HG03575 (cell line): ENCODE data around the gene AMIGO3.
"Not testable (repeated sequence)": the region's sequence is repeated elsewhere in the genome, so short reads cannot be mapped to it uniquely, and the experiment has no call there.

Source experiments
- ATAC-seq: cut with Tn5 transposase; IDR thresholded peaks from one replicate; pipeline ENCODE4 v1.9.1; 2021; ENCODE audit not compliant: unreplicated experiment, insufficient number of reproducible peaks, low FRiP score; ENCODE audit errors: extremely low read depth

AMIGO3 gene

DNA sequence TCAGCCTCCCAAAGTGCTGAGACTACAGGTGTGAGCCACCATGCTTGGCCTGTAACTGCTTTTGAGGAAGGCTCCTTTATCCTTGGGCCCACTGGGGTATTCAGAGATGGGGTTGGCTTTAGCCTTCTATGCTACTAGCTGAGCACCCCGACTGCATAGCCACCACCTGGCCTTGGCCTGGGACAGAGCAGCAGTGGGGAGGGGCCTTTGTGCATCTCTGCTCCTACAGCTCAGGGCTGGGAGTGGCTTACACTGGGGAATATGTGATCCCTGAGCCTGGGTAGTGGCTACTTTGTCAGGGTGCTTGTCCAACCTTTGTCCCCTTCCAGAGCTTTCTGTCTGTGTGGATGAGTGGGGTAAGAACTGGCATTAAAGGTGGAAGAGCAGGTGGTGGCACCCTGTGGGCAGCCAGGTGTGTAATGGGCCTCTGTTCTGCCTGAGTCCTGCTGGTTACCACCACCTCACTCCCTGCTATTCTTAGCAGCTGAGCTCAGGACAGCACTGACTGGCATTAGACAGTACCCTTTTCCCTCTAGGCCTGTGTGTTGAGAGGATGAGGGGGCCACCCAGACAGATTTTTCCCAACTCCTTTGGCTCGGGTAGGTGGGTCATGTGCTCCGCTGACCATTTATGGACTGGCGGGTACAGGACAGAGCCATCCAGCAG is 24.0 kb downstream of the AMIGO3 start:
- ATAC-seq = not testable (repeated sequence)

DNA sequence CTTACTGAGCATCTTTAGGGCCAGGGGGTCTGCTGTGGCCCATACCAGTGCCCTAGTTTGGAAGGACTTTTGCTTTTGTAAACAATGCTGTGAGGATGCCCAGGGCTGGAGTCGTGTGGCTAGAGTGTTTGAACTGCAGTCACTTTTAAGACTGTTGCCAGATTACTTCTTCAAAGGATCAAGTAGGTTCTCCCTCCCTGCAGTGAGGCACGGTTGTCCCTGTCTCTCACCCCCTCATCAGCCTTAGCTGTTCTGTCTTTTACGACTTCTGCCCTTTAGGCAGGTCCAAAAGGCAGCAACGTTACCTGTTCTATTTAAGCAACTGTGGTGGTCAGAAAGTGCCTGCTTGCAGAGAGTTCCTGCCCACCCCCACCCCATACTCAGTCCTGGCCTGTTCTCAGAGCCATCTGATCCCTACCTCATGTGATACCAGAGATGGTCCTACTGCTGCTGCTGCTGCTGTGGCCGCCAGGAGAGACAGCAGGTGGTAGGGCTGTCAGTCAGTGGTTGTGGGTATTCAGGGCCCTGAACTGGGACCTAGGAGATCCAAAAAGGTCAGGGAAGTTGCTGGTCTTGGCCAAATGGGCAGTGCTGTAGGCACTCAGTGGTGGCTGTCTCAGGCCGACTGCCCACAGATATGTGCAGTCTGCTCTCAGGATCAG is 24.9 kb downstream of the AMIGO3 start:
- ATAC-seq = not testable (repeated sequence)

DNA sequence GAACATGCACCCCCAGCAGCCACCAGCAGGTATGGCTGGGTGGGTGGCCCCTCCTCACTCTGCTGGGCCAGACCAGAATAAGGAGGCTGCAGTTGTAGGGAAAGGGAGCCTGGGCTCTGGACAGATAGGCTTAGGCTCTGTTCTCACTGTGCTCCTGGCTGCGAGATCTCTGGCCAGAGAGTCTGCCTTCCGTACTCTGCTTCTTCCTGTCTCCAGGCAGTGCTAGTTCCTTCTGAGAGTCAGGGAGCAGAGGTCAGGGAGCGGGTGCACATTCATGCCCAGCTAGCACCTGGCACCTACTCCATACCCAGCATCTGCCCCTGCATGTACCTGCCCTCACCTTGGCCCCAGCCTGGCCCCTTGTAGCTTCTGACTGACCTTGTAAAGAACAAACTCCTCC is 28.0 kb downstream of the AMIGO3 start:
- not testable (repeated sequence) for ATAC-seq

DNA sequence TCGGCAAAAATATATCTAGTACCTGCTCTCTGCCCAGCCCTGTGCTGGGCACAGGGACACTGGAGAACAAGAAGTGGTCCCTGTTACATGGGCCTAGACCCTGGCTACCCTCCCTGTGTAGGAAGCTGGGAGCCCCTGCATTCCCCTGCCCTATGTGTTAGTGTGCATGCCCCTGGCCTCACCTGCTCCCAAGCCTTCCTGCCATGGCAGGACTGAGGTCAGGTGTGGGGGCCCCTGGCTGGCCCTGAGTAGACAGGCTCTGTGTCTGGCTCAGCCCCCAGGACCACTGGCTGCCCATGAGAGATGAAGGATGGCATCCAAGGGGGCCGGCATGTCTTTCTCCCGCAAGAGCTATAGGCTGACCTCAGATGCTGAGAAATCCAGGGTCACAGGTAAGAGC is 28.6 kb downstream of the AMIGO3 start:
- ATAC-seq = not testable (repeated sequence)

DNA sequence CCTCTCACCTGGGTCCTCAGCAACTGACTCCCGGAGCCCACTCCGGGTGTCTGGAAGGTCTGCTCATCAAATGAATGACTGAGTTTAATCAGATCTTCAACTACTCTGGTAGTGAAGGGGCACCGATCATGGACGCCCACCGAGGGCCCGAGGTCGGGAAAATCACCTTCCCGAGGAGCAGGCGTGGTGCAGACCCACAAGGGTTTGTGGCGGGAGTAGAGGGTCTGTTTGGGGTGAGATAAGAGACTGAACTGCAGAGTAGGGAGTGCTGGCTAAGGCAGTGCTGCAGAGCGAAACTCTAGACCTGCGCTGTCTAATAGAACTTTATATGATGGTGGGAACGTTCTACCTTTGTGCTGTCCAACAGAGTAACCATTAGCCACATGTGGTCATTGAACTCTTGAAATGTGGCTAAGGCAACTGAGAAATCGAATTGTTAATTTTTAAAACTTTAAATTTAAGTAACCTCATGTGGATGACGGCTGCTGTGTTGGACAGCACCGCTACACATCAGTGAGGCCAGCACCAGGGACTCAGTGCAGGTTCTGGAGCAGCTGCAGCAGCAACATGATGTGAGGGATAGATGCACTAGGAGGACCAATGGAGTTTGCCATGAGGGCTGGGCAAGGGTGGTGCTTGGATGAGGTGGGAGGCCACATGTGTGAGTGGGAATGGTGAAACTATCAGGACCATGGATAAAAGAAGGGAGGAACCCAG is 29.4 kb downstream of the AMIGO3 start:
- ATAC-seq = not testable (repeated sequence)

DNA sequence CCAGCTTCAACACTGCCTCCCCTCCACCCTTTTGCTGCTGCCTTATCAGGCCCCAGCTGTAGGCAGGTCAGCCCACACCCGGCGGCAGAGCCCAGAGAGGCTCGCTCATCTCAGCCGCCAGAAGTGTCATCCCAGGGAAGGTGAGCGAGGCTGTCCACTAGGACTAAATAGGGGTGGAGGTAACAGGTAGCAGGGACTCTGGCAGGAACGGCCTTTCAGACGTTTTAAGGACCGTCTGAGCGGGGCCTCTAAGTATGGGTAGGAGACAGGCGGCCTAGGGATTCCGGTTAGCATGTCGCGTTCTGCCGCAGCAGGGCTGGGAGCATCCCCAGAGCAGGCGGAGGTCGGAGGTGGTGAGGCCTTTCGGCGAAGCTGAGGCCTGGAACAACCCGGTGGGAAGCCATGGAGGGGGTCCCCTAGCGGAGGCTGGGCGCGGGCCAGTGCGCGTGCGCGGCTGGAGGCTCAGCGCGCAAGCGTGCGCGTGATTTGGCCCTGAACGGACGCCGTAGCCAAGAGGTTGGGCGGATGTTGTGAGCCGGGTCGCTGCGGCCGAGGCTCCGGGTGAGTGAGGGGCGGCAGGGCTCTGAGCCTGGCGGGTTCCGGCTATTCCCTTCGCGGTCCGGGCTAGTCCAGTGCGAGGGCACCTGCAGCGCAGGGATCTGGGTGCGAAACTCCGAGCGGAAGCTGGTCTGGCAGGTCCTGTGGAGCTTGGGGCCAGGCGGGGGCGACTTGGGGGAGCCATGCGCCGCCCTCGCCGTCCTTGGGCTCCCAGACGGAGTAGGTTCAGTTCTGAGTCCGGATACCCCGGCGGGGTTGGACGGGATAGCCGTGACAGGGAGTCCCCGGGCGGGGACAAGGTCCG is 30.2 kb downstream of the AMIGO3 start, which contains the start of the genes MST1 and RNF123:
Gene MST1, minus strand, starts transcription at position 429 of the 862 bp plus-strand sequence. CDS start 783 bp downstream, outside the sequence.
Gene RNF123, plus strand, starts transcription at position 512 of the 862 bp plus-strand sequence. CDS start 1,609 bp downstream, outside the sequence.
- no peak for ATAC-seq

DNA sequence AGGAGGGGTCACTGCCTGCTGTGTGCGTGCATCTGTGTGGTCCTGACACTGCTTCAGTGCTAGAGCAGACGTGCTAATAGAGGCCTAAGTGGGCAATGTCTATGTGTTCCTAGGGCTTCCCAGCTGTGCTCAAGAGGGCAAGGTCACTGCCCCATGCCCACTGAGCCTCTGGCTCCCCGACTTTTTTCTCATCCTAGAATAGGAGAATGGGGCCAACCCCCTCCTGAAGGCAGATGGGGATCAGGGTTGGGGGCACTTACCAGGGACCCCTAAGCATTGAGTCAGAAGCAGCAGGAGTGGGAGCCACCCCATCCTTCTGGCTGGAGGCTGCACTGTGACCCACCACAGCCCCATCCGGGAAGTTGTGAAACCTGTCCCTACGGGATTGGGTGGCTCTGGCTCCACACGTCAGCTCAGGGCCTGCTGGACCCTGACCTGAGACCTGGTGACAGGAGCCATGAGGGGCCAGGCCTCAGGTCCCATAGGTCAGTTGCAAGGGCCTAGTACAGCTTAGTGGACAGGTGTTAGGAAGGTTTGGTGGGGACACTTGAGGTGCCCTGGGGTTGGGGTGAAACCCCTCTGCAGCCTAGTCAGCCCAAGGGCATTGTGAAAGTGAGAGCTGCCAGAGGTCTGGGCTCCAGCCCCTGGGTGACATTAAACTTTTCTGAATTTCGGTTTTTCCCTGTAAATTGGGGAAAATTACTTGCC is 31.0 kb downstream of the AMIGO3 start:
- not testable (repeated sequence) for ATAC-seq

DNA sequence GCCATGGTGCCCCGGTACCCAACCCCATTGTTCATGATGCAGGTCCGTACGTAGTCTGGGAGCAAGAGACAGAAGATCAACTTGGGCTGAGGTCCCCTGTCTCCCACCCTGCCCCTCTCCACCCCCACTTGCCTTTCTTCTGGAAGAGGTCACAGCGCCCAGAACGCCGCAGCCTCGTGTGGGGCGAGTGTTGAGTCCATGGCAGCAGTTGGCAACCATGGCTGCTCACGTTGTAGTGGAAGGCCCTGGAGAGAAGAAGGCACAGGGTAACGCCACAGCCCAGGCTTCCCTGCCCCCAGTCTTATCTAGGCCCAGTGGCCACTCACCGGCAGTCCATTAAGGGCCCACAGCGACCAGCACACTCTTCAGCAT is 32.1 kb downstream of the AMIGO3 start:
- ATAC-seq = not testable (repeated sequence)

DNA sequence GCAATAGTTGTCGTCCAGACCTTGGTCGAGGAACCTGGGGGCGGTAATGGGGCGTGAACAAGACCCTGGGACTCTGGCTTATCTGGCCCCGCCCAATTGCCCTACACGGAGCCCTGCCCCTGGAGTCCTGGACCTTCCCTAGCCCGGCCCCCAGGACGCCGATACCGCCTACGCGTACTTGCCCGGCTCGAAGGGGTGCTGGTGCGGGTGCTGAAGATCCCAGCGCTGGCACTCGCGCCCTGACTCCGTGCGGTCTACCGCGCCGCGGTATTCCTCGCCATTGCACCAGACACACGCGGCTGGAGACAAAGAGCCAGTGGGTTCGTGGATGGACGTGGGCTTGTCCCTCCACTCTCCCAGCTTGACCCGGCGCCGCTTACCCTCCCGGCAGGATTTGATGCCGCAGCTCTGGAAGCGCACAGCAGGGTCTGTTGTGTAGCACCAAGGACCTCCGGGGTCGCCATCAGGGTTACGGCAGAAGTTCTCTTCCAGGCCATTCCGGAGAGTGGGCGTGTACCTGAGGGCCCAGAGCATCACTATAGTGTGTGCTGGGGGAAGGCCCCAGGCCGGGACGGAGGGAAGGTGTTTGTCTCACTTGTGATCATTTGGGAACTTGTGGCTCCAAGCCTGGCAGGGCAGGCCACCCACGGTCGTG is 32.6 kb downstream of the AMIGO3 start:
- not testable (repeated sequence) for ATAC-seq

DNA sequence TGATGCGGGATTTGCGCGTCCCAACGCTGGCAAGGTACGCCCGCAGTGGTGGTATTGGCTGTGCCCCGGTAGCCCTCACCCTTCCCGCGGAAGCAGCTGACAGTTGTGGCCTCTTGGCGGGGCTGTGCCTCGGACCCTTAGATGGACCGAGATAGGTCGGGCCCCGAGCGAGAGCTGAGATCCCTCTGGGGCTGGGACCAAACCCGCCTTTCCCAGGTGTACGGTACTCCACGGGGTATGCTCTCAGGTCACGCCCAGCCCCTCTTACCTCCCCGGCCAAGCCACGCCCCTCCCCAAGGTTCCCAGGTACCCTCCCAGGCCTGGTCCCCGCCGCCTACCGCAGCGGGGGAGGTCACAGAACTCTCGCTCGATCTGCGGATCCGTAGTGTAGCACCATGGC is 33.1 kb downstream of the AMIGO3 start:
- not testable (repeated sequence) for ATAC-seq

DNA sequence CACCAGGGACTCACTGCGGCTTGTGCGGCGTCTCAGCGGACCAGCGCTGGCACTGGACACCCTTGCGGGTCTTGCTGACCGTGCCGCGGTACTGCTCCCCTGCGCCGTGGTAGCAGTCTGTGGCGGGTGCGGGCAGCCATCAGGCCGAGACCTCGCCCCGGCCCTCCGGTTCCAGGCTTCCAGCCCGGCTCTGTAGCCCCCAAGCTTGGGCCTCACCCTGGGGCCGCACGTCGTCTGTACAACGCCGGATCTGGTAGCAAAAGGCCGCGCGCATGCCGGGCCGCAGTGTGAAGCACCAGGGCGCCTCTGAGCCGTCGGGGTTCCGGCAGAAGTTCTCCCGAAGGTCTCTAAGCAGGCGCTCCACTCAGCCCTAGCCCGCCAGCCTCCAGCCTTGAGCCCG is 33.6 kb downstream of the AMIGO3 start:
- not testable (repeated sequence) for ATAC-seq

DNA sequence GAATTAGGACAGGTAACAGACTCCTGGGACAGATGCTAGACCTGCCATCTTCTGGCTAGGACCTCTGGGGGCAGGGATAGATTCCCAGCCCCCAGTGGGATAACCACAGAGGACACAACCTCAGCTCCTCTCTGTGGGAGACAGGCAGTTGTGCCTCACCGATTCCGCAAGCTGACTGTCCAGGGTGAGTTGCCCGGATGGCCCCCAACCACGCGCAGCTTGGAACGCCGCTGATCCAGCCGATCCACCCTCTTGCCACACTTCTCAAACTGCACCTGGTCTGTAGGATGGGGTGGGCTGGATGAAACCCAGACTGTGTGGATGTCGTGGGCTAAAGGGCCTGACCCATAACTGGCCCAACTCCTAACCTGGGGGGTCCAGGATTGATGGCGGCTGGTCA is 34.4 kb downstream of the AMIGO3 start:
- ATAC-seq = not testable (repeated sequence)

DNA sequence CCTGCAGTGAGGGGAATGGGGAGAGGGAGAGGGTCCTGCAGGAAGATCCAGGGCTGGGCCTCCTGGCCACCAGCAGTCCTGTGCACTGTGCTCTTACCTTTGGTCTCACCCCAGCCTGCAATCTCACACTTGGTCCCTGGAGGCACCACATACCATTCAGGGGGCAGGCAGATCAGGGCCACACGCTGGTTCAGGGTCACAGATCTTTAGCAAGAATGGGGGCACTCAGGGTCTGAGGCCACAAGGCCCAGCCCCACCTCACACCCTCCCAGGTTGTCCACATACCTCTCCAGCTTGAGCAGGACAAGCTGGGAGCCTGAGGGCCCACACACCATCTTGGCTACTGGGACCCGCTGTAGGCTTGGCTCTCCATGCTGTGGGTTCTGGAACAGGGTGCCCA is 35.0 kb downstream of the AMIGO3 start:
- ATAC-seq = not testable (repeated sequence)

DNA sequence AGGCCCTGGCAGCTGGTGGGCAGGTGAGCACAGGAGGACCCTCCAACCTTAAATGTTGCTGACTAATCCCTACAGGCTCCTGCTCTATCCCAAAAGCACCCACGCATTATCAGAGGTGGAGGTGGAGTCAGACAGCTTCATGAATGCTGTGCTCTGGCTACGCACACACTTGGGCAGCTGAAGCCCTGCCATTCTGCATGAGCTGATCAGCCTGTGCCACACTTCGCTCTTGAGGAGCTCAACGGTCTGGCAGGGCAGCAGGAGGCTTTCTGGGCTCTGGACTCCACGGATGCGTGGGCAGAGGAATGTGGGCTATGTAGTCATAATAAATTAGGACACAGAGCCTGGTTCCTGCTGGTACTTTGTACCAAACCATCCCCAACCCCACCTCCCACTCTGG is 36.3 kb downstream of the AMIGO3 start:
- no peak for ATAC-seq

DNA sequence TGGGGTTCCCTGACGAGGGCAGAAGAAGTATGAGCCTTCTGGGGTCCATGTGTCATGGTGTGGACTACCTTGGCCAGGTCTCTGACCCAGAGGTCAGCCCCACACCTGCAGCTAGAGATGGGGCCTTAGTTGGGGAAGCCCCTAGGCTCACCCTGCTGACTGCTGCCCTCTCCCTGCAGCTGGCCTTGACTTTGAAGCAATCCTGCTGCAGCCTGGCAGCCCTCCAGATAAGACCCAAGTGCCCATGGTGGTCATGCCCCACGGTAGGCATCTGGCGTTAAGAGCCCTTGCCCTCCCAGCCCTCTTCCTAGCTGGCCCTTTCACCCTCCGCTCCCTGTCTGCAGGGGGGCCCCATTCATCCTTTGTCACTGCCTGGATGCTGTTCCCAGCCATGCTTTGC is 37.9 kb downstream of the AMIGO3 start:
- ATAC-seq = no peak

DNA sequence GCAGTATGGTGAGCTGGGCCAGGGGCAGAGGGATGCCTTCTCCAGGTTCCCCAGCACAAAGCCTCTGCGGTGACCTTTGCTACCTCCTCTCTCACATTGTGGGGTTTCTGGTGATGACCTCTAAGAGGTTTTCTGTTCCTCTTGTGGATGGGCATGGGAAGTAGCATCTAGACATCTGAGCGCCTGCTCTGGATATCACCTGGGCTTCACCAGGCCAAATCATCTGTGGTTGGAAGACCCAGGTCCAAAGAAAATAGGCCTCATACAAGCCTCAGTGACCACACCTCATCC is 38.3 kb downstream of the AMIGO3 start:
- ATAC-seq = no peak

DNA sequence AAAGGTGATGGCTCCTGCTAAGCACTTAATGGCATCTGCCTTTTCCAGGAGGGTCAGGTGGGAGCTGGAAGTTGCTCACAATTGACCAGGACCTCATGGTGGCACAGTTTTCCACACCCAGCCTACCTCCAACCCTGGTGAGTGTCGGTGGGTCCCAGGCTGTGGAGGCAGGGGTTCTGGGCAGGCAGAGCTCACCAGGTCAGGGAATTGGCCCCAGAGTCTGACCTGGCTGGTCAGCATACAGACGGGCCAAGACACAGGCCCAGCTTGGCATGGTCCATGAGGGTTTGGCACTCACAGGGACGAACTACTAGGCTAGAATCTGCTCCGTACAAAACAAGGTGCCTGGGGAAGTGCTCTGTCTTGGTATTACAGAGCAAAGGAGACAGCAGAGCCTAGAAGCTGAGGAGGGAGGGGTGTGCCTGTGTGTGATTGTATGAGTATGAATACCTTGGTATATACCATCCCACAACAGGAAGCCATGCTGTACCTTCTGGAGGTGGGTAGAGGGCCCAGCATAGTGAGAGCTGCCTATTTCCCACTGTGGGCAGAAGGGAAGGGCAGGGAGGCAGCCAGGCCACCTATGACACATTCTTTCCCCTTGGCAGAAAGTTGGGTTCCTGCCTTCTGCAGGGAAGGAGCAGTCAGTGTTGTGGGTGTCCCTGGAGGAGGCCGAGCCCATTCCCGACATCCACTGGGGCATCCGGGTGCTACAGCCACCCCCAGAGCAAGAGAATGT is 38.8 kb downstream of the AMIGO3 start:
- ATAC-seq = no peak

DNA sequence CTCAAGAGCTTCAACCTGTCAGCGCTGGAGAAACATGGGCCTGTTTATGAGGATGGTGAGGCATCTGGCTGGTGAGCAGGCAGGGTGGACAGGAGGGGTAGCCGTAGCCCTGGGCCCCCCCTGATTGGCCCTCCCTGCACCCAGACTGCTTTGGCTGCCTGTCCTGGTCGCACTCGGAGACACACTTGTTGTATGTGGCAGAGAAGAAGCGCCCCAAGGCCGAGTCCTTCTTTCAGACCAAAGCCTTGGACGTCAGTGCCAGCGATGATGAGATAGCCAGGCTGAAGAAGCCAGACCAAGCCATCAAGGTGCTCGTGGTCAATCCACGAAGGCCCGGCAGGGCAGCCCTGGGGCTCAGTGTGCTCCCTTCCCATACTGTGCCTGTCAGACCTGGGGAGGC is 43.6 kb downstream of the AMIGO3 start:
- no peak for ATAC-seq
